GM12875 (cell line): ENCODE results near the gene EGF.

Experiments
- H3K4me3 ChIP-seq: one replicate; pipeline ENCODE4 v1.5.1; 2011; ENCODE audit warnings: low read depth, low read length, control low read depth
- CTCF ChIP-seq: IDR thresholded peaks from 2 replicates; pipeline ENCODE4 v1.5.1; 2011; ENCODE audit warnings: low read depth, mild to moderate bottlenecking, control low read depth, inconsistent platforms, low read length, moderate library complexity, borderline replicate concordance; ENCODE audit not compliant: insufficient read depth

The EGF gene

DNA sequence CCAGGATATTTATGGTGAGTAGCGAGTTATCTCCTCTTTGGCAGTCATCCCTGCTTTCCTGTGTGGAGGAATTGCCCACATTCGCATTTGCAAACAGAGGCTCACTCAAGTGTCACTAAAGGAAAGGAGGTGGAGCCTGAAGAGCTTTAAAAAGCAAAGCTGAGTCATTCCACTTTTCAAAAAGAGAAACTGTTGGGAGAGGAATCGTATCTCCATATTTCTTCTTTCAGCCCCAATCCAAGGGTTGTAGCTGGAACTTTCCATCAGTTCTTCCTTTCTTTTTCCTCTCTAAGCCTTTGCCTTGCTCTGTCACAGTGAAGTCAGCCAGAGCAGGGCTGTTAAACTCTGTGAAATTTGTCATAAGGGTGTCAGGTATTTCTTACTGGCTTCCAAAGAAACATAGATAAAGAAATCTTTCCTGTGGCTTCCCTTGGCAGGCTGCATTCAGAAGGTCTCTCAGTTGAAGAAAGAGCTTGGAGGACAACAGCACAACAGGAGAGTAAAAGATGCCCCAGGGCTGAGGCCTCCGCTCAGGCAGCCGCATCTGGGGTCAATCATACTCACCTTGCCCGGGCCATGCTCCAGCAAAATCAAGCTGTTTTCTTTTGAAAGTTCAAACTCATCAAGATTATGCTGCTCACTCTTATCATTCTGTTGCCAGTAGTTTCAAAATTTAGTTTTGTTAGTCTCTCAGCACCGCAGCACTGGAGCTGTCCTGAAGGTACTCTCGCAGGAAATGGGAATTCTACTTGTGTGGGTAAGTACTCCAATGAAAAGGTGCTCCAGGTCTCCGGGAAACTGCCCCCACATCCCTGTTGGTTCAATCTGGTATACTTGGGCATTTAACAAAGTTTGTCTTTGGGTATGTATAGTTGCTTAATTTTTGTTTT, at the start of gene EGF:
Gene EGF, plus strand, starts transcription at position 178 of the 890 bp plus-strand sequence. Its CDS starts 453 bp downstream, at position 631.
- no peak for TF ChIP-seq CTCF
- H3K4me3 ChIP-seq = no peak within 1 kb of the TSS

GRCh38 chr4:109864134-109864533, 48.5 kb upstream of the EGF start:
- no peak for TF ChIP-seq CTCF
- no peak overlapping the region for H3K4me3 ChIP-seq

DNA sequence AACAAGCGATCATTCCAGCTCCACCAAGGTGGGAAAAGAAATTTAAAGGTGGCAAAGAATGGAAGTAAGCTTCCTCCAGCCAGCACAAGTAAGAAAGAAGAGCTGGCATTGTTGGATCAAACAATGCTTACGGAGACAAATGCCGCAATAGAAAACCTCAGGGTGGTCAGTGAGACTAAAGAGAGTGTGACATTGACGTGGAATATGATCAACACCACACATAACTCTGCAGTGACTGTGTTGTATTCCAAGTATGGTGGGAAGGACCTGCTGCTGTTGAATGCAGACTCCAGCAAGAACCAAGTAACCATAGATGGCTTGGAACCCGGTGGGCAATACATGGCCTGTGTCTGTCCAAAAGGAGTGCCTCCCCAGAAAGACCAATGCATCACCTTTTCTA, 42.6 kb upstream of the EGF start:
- no peak overlapping the region for H3K4me3 ChIP-seq
- TF ChIP-seq CTCF = no peak

- TF ChIP-seq CTCF = no peak
- H3K4me3 ChIP-seq = no peak overlapping the region
These were observed 40.6 kb upstream of the EGF start for GRCh38 chr4:109872065-109872464.

DNA sequence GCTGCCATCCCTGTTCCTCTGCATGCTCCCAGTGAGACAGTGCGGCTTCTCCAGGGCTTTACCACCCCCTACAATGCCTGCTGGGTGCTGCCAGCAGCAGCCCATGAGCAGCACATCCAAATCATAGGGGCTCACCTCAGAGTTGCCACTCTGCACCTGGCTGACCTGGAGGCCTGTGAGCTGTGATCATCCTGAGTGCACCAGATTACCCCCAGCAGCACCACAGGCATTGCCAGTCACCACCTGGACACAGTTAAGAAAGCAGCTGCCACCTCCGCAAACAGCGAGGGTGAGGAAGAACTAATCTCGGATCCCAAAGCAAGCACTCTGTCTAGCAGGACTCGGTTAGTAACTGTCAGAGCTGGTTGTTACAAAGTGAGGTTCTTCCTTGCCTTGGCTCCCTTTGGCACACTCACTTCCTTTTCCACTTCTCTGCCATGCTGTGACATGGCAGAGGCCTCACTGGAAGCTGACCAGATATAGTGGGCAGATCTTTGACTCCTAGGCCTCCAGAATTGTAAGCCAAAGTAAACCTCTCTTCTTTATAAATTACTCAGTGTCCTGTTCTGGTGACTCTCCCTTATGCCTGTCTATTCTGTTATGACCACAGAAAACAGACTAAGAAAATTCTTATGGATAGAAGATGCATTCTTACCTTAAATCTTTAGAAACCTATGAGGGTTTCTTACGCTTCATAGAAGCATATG, 39.6 kb upstream of the EGF start:
- no peak overlapping the region for H3K4me3 ChIP-seq
- no peak for TF ChIP-seq CTCF

DNA sequence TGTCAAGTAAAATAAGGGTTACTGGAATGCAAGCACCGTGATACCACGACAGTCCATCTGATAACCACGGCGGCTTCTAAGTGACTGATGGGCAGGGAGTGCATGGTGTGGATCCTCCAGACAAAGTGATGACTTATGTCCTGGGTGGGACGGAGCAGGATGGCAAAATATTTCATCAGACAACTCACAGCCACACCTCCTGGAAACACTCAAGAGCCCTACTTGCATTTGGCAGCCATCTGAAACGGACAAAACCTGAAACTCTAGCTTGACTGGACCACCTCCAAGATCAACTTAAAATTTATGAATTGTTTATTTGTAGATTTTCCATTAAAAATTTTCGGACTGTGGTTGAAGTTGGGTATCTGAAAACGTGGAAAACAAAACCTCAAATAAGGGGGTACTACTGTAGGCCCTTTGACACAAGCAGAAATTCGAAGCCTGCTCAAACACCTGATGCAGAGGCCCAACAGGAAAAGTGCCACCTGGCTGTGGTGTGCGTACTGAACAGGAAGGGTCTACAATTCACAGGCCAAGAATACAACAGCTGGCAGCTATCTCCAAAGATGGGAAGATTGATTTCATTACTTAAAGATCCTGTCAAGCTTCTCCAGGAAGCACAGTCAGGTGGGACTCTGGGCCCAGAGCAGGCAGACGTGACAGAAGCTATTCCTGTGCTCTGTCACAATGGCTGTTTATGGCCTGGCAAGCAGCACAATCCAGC, 38.7 kb upstream of the EGF start:
- TF ChIP-seq CTCF = no peak
- no peak overlapping the region for H3K4me3 ChIP-seq
